ENCODE data around the gene POLR1A. TPM values are rescaled to one million over a fixed set of nuclear protein-coding genes. Genes with fewer than 3 reads are reported as not detected.

POLR1A gene
- total and polyA plus RNA-seq, 2 donors (not counting 3 experiments of a cell fraction or from before 2014, with no cell fraction given) = 7.6 to 40.7 TPM

DNA sequence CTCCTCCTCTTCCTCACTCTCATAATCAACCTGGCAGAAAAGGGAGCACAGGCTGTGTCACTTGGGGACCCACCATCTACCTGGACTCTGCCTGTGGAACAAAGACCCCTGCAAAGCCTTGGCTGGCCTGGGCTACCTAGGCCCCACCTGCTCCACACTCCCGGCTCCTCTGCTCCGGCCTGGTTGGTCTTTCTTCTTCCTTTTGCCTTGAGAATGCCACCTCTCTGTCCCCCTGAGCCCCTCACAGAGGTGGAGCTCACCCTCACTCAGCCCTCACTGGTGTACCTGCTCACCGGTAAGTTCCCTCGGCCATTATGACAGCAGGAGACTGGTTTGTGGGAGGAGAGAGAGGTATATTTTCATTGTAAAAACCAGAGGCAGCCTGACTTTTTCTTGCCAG lies 74.1 kb downstream of the POLR1A start:
- CTCF ChIA-PET = no interaction called here
- TF ChIP-seq EZH2 (IDR thresholded peaks at IDR 0.05; ENCODE audit: borderline replicate concordance, low read depth, low read length, severe bottlenecking) (no peak), POLR2A (IDR thresholded peaks at IDR 0.05; ENCODE audit: low read depth, low read length) (no peak), GATA2 (IDR thresholded peaks at IDR 0.05; ENCODE audit: insufficient read depth, insufficient read length, low read depth, low read length) (no peak), JUN (IDR thresholded peaks at IDR 0.05; ENCODE audit: borderline replicate concordance, insufficient read depth, insufficient read length, low read depth) (no peak), MYC (IDR thresholded peaks at IDR 0.05; ENCODE audit: low read depth, low read length) (no peak), POLR2AphosphoS5 (IDR thresholded peaks at IDR 0.05; ENCODE audit: insufficient read depth, low read depth, low read length) (no peak), FOS (IDR thresholded peaks at IDR 0.05; ENCODE audit: borderline replicate concordance, insufficient read depth, low read length) (no peak)
- TF ChIP-seq, protein P1, sequence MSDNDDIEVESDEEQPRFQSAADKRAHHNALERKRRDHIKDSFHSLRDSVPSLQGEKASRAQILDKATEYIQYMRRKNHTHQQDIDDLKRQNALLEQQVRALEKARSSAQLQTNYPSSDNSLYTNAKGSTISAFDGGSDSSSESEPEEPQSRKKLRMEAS (IDR thresholded peaks at IDR 0.05; ENCODE audit: insufficient read depth, insufficient read length) = no peak
- TF ChIP-seq, protein P2, sequence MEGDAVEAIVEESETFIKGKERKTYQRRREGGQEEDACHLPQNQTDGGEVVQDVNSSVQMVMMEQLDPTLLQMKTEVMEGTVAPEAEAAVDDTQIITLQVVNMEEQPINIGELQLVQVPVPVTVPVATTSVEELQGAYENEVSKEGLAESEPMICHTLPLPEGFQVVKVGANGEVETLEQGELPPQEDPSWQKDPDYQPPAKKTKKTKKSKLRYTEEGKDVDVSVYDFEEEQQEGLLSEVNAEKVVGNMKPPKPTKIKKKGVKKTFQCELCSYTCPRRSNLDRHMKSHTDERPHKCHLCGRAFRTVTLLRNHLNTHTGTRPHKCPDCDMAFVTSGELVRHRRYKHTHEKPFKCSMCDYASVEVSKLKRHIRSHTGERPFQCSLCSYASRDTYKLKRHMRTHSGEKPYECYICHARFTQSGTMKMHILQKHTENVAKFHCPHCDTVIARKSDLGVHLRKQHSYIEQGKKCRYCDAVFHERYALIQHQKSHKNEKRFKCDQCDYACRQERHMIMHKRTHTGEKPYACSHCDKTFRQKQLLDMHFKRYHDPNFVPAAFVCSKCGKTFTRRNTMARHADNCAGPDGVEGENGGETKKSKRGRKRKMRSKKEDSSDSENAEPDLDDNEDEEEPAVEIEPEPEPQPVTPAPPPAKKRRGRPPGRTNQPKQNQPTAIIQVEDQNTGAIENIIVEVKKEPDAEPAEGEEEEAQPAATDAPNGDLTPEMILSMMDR (IDR thresholded peaks at IDR 0.05; ENCODE audit: extremely low read depth in 1 of 2, insufficient read depth in 1 of 2, low read depth in 1 of 2, low read length in 2 of 2) = no peak

More for the DNA sequence above, 74.1 kb downstream of the POLR1A start:
- H2AFZ ChIP-seq (ENCODE audit: low read depth, low read length) = no peak overlapping the region
- H3K9ac ChIP-seq (replicated peaks; ENCODE audit: extremely low read depth, insufficient read depth, low read length) = no peak overlapping the region
- no peaks in the 10 kb centered on the region for H4K20me1 ChIP-seq (replicated peaks; ENCODE audit: control insufficient read depth, extremely low read depth, insufficient read depth, low read length)
- DNase-seq (ENCODE audit: low read depth, low spot score) (no peak), FAIRE-seq (no peak)
- dilution Hi-C loops (cut with MboI; ENCODE audit: extremely low pct_ligation_motif_present, low sequenced_read_pairs) (no loop called here), intact Hi-C loops (cut with micrococcal nuclease) (no loop called here)
- no peak overlapping the region for H3K4me3 ChIP-seq (replicated peaks in 1 of 3; ENCODE audit: insufficient read depth in 1 of 3, low read depth in 1 of 3, low read length in 3 of 3)
- BruUV-seq (replicated peaks) = no TSS peak
- H3K27ac ChIP-seq (ENCODE audit: insufficient read depth, low read depth, low read length) = no peak overlapping the region
- no peak overlapping the region for H3K4me2 ChIP-seq (ENCODE audit: insufficient read depth, low read length)
- H3K36me3 ChIP-seq (ENCODE audit: control insufficient read depth in 2 of 2, extremely low read depth in 1 of 2, insufficient read depth in 2 of 2, low read length in 2 of 2) = peaks cover 6 to 35% of the 10 kb centered on the region in 2 experiments
- H3K9me3 ChIP-seq (replicated peaks; ENCODE audit: control insufficient read depth, insufficient read depth, low read length) = no peaks in the 10 kb centered on the region
- no peaks in the 10 kb centered on the region for H3K79me2 ChIP-seq (ENCODE audit: control insufficient read depth, insufficient read depth, low read length)
- H3K4me1 ChIP-seq (ENCODE audit: control insufficient read depth, extremely low read depth, insufficient read depth, low read length) = peaks cover 32% of the 10 kb centered on the region
- POLR2A ChIA-PET = no interaction called here
- H3K27me3 ChIP-seq (ENCODE audit: control insufficient read depth in 2 of 2, insufficient read depth in 2 of 2, low read length in 2 of 2) = no peaks in the 10 kb centered on the region
- no peaks in the 10 kb centered on the region for H3K9me1 ChIP-seq (replicated peaks; ENCODE audit: control insufficient read depth, extremely low read depth, insufficient read depth, low read length)

Data from endothelial cell of umbilical vein (primary cell).